ENCODE data around the gene JAG1. TPM values are rescaled to one million over a fixed set of nuclear protein-coding genes. Genes with fewer than 3 reads are reported as not detected.

JAG1 gene
- total and polyA plus RNA-seq, 9 of the 15 experiments (the other 6 are each of a cell fraction or from before 2014, with no cell fraction given), result 0.04 to 0.40 (median 0.07) TPM

GRCh38 chr20:10667560-10668167 lies 6.1 kb downstream of the JAG1 start:
- Histone ChIP-seq H3K4me3 (no peak overlapping the region), H3K36me3 (ENCODE audit: control insufficient read depth, insufficient read depth, low read length) (no peaks in the 10 kb centered on the region), H3K9ac (ENCODE audit: insufficient read depth in 1 of 2, low read depth in 2 of 2, low read length in 2 of 2) (no peak overlapping the region), H3K9me3 (replicated peaks; ENCODE audit: control insufficient read depth, insufficient read depth, low read depth, low read length) (no peaks in the 10 kb centered on the region), H3K4me2 (ENCODE audit: insufficient read depth, low read length) (no peak overlapping the region), H3K79me2 (ENCODE audit: control insufficient read depth, insufficient read depth, low read length) (no peaks in the 10 kb centered on the region), H2AFZ (ENCODE audit: low read depth, low read length) (no peak overlapping the region), H4K20me1 (replicated peaks; ENCODE audit: control insufficient read depth, insufficient read depth, low read length) (no peaks in the 10 kb centered on the region), H3K4me1 (replicated peaks in 1 of 2; ENCODE audit: control insufficient read depth in 2 of 2, insufficient read depth in 2 of 2, low read length in 2 of 2) (peaks cover 0 to 13% of the 10 kb centered on the region in 2 experiments; a peak in 2 of 5 replicates), H3K27ac (ENCODE audit: extremely low read depth, low read depth, low read length) (no peak overlapping the region), H3K27me3 (ENCODE audit: control insufficient read depth in 2 of 2, insufficient read depth in 2 of 2, low read length in 2 of 2) (peaks cover 0 to 27% of the 10 kb centered on the region in 2 experiments; a peak in 3 of 5 replicates), H3K9me1 (ENCODE audit: control insufficient read depth, insufficient read depth, low read length) (no peaks in the 10 kb centered on the region)
- no peak for TF ChIP-seq ZFP1 (CRISPR knock-in tag; IDR thresholded peaks at IDR 0.05)
- no peak for TF ChIP-seq ZNF324 (CRISPR knock-in tag; IDR thresholded peaks at IDR 0.05)
- no peak for TF ChIP-seq ZNF12 (CRISPR knock-in tag; IDR thresholded peaks at IDR 0.05)
- TF ChIP-seq ZNF707 (CRISPR knock-in tag; conservative IDR thresholded peaks at IDR 0.05), result no peak
- TF ChIP-seq DACH1 (IDR thresholded peaks at IDR 0.05; ENCODE audit: partially characterized antibody), result no peak
- no peak for TF ChIP-seq ZBTB2 (IDR thresholded peaks at IDR 0.05)
- no peak for TF ChIP-seq BRCA1 (IDR thresholded peaks at IDR 0.05)
- TF ChIP-seq BRCA1 (CRISPR knock-in tag; IDR thresholded peaks at IDR 0.05), result no peak
- no peak for TF ChIP-seq MED1 (CRISPR knock-in tag; IDR thresholded peaks at IDR 0.05; ENCODE audit: borderline replicate concordance)
- TF ChIP-seq ZNF444 (CRISPR knock-in tag; IDR thresholded peaks at IDR 0.05), result no peak
- TF ChIP-seq ZNF780A (CRISPR knock-in tag; IDR thresholded peaks at IDR 0.05), result no peak
- TF ChIP-seq ZC3H4 (CRISPR knock-in tag; IDR thresholded peaks at IDR 0.05; ENCODE audit: borderline replicate concordance), result no peak
- no peak for TF ChIP-seq NFATC3 (IDR thresholded peaks at IDR 0.05)
- TF ChIP-seq MEF2D (tag; conservative IDR thresholded peaks at IDR 0.05; ENCODE audit: low read depth), result no peak
- no peak for TF ChIP-seq ZNF224 (CRISPR knock-in tag; IDR thresholded peaks at IDR 0.05)
- TF ChIP-seq ETV6 (IDR thresholded peaks at IDR 0.05; ENCODE audit: borderline replicate concordance in 1 of 2, low read depth in 2 of 2, low read length in 1 of 2), result no peak
- no peak for TF ChIP-seq ETV6 (CRISPR knock-in tag; IDR thresholded peaks at IDR 0.05; ENCODE audit: borderline replicate concordance)
- TF ChIP-seq SMARCA5 (IDR thresholded peaks at IDR 0.05), result no peak
- no peak for TF ChIP-seq HMG20B (CRISPR knock-in tag; IDR thresholded peaks at IDR 0.05)
- no peak for TF ChIP-seq FOXP1 (CRISPR knock-in tag; IDR thresholded peaks at IDR 0.05)
- no peak for TF ChIP-seq BCOR (IDR thresholded peaks at IDR 0.05)
- no peak for TF ChIP-seq RBM14 (IDR thresholded peaks at IDR 0.05; ENCODE audit: borderline replicate concordance, insufficient read depth, low read depth, low read length)
- FAIRE-seq, result no peak
- ChIA-PET POLR2A (no interaction called here), CTCF (ENCODE audit: low intra/inter-chr PET ratio) (no interaction called here)
- in situ Hi-C loops (cut with MboI), result no loop called here
- WGBS (ENCODE audit: insufficient coverage, low coverage, missing lambda C conversion rate), result under 1% methylated on average over 6 of the region's 6 CpGs
- BruUV-seq (replicated peaks), result no TSS peak
- DNase-seq (ENCODE audit: extremely low read depth in 1 of 4, low spot score in 3 of 4), result no peak
- intact Hi-C loops (cut with micrococcal nuclease), result no loop called here
- no peak for ATAC-seq

Data from K562 (cell line).